ENCODE results near the gene MYL1. TPM values are rescaled to one million over a fixed set of nuclear protein-coding genes. Genes with fewer than 3 reads are reported as not detected.

The MYL1 gene
- total RNA-seq (2022; extraction: Qiagen RNA extraction; ENCODE audit: low read depth) = not detected in 5 replicates

GRCh38 chr2:210315015-210315788 is at the start of gene MYL1:
TSS of gene MYL1 (minus strand) at chr2:210315174. CDS start at chr2:210315042, 132 bp downstream.

Other genes with a start within 250 kb of the MYL1 start
- 0.34 to 0.70 TPM (median 0.61 TPM) in 5 replicates for gene KANSL1L, start 143.8 kb downstream of the MYL1 start, total RNA-seq (2022; extraction: Qiagen RNA extraction; ENCODE audit: low read depth)
- 0.06 to 0.09 TPM (median 0.07 TPM) in 3 of 5 replicates, not detected in the others for gene ACADL, start 89.7 kb downstream of the MYL1 start, total RNA-seq (2022; extraction: Qiagen RNA extraction; ENCODE audit: low read depth)
- gene LANCL1, start 161.6 kb upstream of the MYL1 start, total RNA-seq (2022; extraction: Qiagen RNA extraction; ENCODE audit: low read depth) = 15.4 to 29.8 TPM (median 26.0 TPM) in 5 replicates
- gene CPS1, start 241.4 kb upstream of the MYL1 start, total RNA-seq (2022; extraction: Qiagen RNA extraction; ENCODE audit: low read depth) = 9.2 to 12.1 TPM (median 10.4 TPM) in 5 replicates